ENCODE data around the gene TRAPPC5.

GRCh38 chr19:7687177-7687576 is 6.5 kb downstream of the TRAPPC5 start:
- TF ChIP-seq EP300 (IDR thresholded peaks at IDR 0.05; ENCODE audit: low read depth) (no peak), POLR2A (IDR thresholded peaks at IDR 0.05) (no peak), POLR2AphosphoS5 (IDR thresholded peaks at IDR 0.05) (no peak), CTCF (IDR thresholded peaks at IDR 0.05) (no peak)

All from transverse colon (tissue), 4 donors.